Measurements from ENCODE around the gene NUDT14.

The NUDT14 gene

DNA sequence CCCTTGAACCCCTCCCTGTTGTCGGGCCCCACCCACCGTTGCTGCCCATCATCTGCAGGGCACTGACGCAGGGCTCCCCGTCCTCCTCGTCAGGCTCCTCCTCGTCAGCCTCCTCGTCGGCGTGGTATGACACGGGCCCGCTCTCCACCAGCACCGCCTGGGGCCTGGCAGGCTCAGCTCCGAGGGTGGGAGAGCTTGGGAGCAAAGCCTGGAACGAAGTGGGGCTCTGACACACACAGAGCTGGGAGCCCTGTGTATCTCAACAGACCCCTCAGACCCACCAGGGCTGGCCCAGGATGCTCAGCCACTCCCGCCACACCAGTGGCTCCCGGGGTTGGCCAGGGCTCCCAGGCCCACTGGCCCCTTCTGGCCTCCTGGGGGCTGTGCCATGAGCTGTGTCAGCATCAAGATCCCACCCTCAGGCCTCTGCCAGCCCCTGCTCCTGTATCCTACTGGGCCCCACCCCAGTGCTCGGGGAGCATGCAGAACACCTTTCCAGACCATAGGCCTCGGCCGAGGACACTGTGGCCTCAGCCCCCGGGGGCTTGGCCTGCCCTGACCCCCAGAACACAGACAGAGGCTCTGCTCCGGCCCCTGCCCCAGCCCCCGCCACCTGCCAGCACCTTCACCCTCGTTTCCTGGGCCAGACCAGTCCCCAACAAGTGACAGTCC, 30.1 kb upstream of the NUDT14 start:
- H3K4me3 ChIP-seq (ENCODE audit: low read depth, low read length): no peak overlapping the region
- TF ChIP-seq, protein P1, sequence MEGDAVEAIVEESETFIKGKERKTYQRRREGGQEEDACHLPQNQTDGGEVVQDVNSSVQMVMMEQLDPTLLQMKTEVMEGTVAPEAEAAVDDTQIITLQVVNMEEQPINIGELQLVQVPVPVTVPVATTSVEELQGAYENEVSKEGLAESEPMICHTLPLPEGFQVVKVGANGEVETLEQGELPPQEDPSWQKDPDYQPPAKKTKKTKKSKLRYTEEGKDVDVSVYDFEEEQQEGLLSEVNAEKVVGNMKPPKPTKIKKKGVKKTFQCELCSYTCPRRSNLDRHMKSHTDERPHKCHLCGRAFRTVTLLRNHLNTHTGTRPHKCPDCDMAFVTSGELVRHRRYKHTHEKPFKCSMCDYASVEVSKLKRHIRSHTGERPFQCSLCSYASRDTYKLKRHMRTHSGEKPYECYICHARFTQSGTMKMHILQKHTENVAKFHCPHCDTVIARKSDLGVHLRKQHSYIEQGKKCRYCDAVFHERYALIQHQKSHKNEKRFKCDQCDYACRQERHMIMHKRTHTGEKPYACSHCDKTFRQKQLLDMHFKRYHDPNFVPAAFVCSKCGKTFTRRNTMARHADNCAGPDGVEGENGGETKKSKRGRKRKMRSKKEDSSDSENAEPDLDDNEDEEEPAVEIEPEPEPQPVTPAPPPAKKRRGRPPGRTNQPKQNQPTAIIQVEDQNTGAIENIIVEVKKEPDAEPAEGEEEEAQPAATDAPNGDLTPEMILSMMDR (IDR thresholded peaks at IDR 0.05; ENCODE audit: low read depth, low read length): no peak
- TF ChIP-seq, protein P2, sequence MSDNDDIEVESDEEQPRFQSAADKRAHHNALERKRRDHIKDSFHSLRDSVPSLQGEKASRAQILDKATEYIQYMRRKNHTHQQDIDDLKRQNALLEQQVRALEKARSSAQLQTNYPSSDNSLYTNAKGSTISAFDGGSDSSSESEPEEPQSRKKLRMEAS (IDR thresholded peaks at IDR 0.05; ENCODE audit: low read depth, low read length): no peak
- TF ChIP-seq POLR2A (IDR thresholded peaks at IDR 0.05; ENCODE audit: extremely low read depth, insufficient read length) (no peak), MYC (IDR thresholded peaks at IDR 0.05; ENCODE audit: low read depth, low read length) (no peak)
- DNase-seq (ENCODE audit: low read depth): no peak

DNA sequence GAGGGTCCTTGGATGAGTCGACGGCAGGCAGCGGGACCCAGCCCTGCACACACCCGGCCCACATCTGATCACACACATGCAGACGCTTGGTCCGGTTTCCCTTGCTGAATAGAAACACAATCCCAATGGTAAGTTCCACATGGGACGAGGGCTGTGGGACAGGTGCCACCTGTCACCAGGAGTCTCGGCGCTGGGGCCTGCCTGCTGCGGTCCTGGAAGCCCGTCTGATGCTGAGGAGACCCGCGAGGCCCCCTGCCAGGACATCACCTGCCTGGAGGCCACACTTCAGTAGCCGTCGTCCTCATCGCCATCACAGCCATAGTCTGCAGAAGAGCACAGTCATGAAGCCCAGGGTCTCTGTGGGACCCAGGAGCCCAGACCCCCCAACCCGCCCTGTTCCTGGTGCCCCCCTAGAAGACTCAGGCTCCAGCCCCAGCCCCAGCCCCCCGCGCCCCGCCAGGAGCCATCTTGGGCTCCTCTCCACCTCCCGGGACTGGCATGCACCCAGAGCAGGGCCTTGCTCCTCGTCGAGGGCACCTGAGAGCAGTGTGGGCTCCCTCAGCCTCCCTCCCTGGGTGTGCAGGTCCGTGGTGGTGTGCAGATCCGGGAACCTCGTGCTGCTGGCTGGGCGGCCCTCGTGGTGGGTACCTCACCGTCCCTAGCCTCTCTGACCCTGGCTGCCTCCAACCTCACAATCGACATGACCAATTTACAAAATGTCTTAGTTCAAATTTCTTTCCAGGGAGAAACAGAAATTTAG, 29.3 kb upstream of the NUDT14 start:
- DNase-seq (ENCODE audit: low read depth): no peak
- H3K4me3 ChIP-seq (ENCODE audit: low read depth, low read length): no peak overlapping the region
- TF ChIP-seq, protein P2 (IDR thresholded peaks at IDR 0.05; ENCODE audit: low read depth, low read length): no peak
- TF ChIP-seq MYC (IDR thresholded peaks at IDR 0.05; ENCODE audit: low read depth, low read length): no peak
- TF ChIP-seq POLR2A (IDR thresholded peaks at IDR 0.05; ENCODE audit: extremely low read depth, insufficient read length): no peak
- TF ChIP-seq, protein P1 (IDR thresholded peaks at IDR 0.05; ENCODE audit: low read depth, low read length): no peak

DNA sequence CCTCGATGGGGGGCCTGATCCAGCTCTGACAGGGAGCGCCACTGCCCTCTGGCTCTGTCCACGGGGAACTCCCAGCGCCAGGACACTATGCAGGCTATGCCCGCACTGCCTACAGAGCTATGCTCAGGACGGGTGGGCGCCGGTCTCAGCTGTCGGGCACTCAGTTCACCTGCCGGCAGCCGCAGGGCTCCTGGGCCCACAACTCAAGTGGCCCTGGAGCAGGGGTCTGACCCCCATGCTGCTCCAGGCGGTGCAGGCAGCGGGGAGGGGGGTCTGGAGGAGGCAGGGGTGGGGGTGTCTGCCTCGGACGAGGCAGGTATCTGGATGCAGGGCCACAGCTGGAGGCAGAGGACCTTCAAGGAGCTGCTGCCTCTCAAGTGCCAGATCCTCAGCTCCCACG, 28.5 kb upstream of the NUDT14 start:
- TF ChIP-seq POLR2A (IDR thresholded peaks at IDR 0.05; ENCODE audit: extremely low read depth, insufficient read length) (no peak), MYC (IDR thresholded peaks at IDR 0.05; ENCODE audit: low read depth, low read length) (no peak)
- TF ChIP-seq, protein P2 (IDR thresholded peaks at IDR 0.05; ENCODE audit: low read depth, low read length): no peak
- TF ChIP-seq, protein P1 (IDR thresholded peaks at IDR 0.05; ENCODE audit: low read depth, low read length): no peak
- no peak overlapping the region for H3K4me3 ChIP-seq (ENCODE audit: low read depth, low read length)
- DNase-seq (ENCODE audit: low read depth): no peak

DNA sequence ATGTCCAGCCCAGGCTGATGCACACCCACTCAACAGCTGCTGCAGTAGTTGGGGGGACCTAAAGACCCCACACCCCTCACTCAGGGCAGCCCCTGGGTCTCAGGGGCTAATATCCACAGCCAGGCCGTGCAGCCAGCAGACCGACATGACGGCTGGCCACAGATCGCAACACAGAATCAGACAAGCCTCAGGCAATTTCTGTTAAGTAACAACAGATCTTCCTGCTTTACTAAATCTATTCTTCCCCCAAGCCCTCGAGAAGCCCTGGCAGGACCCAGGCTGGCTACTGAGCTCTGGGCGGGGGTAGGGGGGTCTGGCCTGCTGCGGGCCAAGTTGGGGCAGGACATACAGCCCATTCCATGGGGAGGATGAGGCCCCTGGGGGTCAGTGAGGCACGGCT, 28.0 kb upstream of the NUDT14 start:
- H3K4me3 ChIP-seq (ENCODE audit: low read depth, low read length): no peak overlapping the region
- no peak for TF ChIP-seq MYC (IDR thresholded peaks at IDR 0.05; ENCODE audit: low read depth, low read length)
- TF ChIP-seq, protein P2 (IDR thresholded peaks at IDR 0.05; ENCODE audit: low read depth, low read length): no peak
- no peak for DNase-seq (ENCODE audit: low read depth)

DNA sequence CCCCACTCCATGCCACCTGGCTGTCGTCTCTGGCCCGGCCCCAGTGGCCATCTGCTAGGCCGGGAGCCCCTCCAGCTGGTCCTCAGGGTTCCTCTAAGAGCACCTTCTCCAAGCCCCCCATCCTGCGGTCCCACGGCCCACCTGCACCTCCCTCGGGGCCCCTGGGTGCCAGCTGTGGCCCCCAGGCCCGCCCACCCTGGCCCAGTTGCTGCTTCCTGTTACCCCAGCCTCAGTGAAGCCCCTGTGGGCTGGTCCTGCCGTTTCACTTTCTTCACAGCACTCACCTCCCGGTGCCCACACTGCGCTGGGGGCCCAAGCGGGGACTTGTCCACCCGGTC, 27.6 kb upstream of the NUDT14 start:
- H3K4me3 ChIP-seq (ENCODE audit: low read depth, low read length): no peak overlapping the region
- TF ChIP-seq POLR2A (IDR thresholded peaks at IDR 0.05; ENCODE audit: extremely low read depth, insufficient read length): no peak
- TF ChIP-seq, protein P2 (IDR thresholded peaks at IDR 0.05; ENCODE audit: low read depth, low read length): no peak
- TF ChIP-seq, protein P1 (IDR thresholded peaks at IDR 0.05; ENCODE audit: low read depth, low read length): no peak
- no peak for TF ChIP-seq MYC (IDR thresholded peaks at IDR 0.05; ENCODE audit: low read depth, low read length)
- no peak for DNase-seq (ENCODE audit: low read depth)

Data from NB4 (cell line).